ENCODE measurements around the gene PRKCA.
A peak's percentile ranks its signal among the peaks of the same experiment; 100 is the strongest.
"Not testable (repeated sequence)": the region's sequence is repeated elsewhere in the genome, so short reads cannot be mapped to it uniquely, and the experiment has no call there.

The PRKCA gene

GRCh38 chr17:66301864-66302741, at the start of gene PRKCA:
PRKCA (plus strand) TSS chr17:66302613.
- peak; percentile 43 for ATAC-seq
- no peak for TF ChIP-seq OSR1 (CRISPR knock-in tag; IDR thresholded peaks at IDR 0.05)
- TF ChIP-seq CSDC2 (CRISPR knock-in tag; IDR thresholded peaks at IDR 0.05), result peak; percentile 82; the same call in 1 of the 2 replicates
- TF ChIP-seq CREB5 (CRISPR knock-in tag; IDR thresholded peaks at IDR 0.05; ENCODE audit: low read depth), result no peak

GRCh38 chr17:66253458-66253857, 49.0 kb upstream of the PRKCA start:
- ATAC-seq, result not testable (repeated sequence)

- no peak for TF ChIP-seq ISL1 (CRISPR knock-in tag; IDR thresholded peaks at IDR 0.05)
- TF ChIP-seq BACH2 (CRISPR knock-in tag; IDR thresholded peaks at IDR 0.05; ENCODE audit: borderline replicate concordance), result no peak
- TF ChIP-seq CSRNP3 (CRISPR knock-in tag; IDR thresholded peaks at IDR 0.05), result no peak
- TF ChIP-seq ESRRG (CRISPR knock-in tag; IDR thresholded peaks at IDR 0.05), result no peak
- no peak for TF ChIP-seq GLIS3 (CRISPR knock-in tag; IDR thresholded peaks at IDR 0.05)
- TF ChIP-seq ZNF8 (CRISPR knock-in tag; IDR thresholded peaks at IDR 0.05), result no peak
- TF ChIP-seq ZFP30 (CRISPR knock-in tag; IDR thresholded peaks at IDR 0.05), result no peak
- TF ChIP-seq CREB5 (CRISPR knock-in tag; IDR thresholded peaks at IDR 0.05; ENCODE audit: low read depth), result no peak
- TF ChIP-seq ZNF565 (CRISPR knock-in tag; conservative IDR thresholded peaks at IDR 0.05; ENCODE audit: low read depth), result no peak
- TF ChIP-seq OSR1 (CRISPR knock-in tag; IDR thresholded peaks at IDR 0.05), result no peak
- TF ChIP-seq ZC3H10 (CRISPR knock-in tag; IDR thresholded peaks at IDR 0.05), result no peak
- no peak for TF ChIP-seq RARB (CRISPR knock-in tag; IDR thresholded peaks at IDR 0.05)
- no peak for TF ChIP-seq TSHZ2 (CRISPR knock-in tag; IDR thresholded peaks at IDR 0.05)
- ATAC-seq, result peak; percentile 98
Observed at GRCh38 chr17:66255112-66255511, 47.3 kb upstream of the PRKCA start.

- ATAC-seq, result peak; percentile 17; the same call in 1 of the 3 replicates
- TF ChIP-seq ZFP30 (CRISPR knock-in tag; IDR thresholded peaks at IDR 0.05) (no peak), OSR1 (CRISPR knock-in tag; IDR thresholded peaks at IDR 0.05) (no peak), TSHZ2 (CRISPR knock-in tag; IDR thresholded peaks at IDR 0.05) (no peak; the same call in 1 of the 2 replicates), TOX (CRISPR knock-in tag; IDR thresholded peaks at IDR 0.05; ENCODE audit: borderline replicate concordance) (no peak), CREB5 (CRISPR knock-in tag; IDR thresholded peaks at IDR 0.05; ENCODE audit: low read depth) (no peak), ISL1 (CRISPR knock-in tag; IDR thresholded peaks at IDR 0.05) (no peak), ESRRG (CRISPR knock-in tag; IDR thresholded peaks at IDR 0.05) (no peak), TCF4 (CRISPR knock-in tag; IDR thresholded peaks at IDR 0.05; ENCODE audit: borderline replicate concordance) (no peak), BACH2 (CRISPR knock-in tag; IDR thresholded peaks at IDR 0.05; ENCODE audit: borderline replicate concordance) (no peak), PATZ1 (CRISPR knock-in tag; IDR thresholded peaks at IDR 0.05; ENCODE audit: borderline replicate concordance) (no peak), PPARA (CRISPR knock-in tag; IDR thresholded peaks at IDR 0.05; ENCODE audit: borderline replicate concordance) (no peak), ARNTL (CRISPR knock-in tag; IDR thresholded peaks at IDR 0.05; ENCODE audit: borderline replicate concordance, low read depth) (no peak)
Observed at GRCh38 chr17:66255527-66255971, 46.9 kb upstream of the PRKCA start.
